Peyer's patch (tissue), 4 donors: ENCODE measurements around the gene ZNF197. TPM values are rescaled to one million over a fixed set of nuclear protein-coding genes. Genes with fewer than 3 reads are reported as not detected.

Experiments used
- DNase-seq, 3 donors: peaks; one replicate each; pipeline ENCODE4 v3.0.0-alpha.2; 2017 to 2019
- H3K27ac ChIP-seq, 4 donors: fragments of 200-600 bp; sonication (generic); one replicate each; pipeline ENCODE4 v1.5.1; 2016 to 2019
- H3K27me3 ChIP-seq, 2 donors: fragments of 200-600 bp; sonication (generic); one replicate each; pipeline ENCODE4 v1.5.1; 2019
- H3K36me3 ChIP-seq, 3 donors: fragments of 200-600 bp; sonication (generic); one replicate each; pipeline ENCODE4 v1.5.1; 2016 to 2019
- H3K4me1 ChIP-seq, 4 donors: fragments of 200-600 bp; sonication (generic); one replicate each; pipeline ENCODE4 v1.5.1; 2016 to 2019
- H3K4me3 ChIP-seq, 4 donors: fragments of 200-600 bp; sonication (generic); 1 replicate in 3 of 4; 2 replicates in 1 of 4; pipeline ENCODE4 v1.5.1; 2016 to 2019; ENCODE audit warnings: mild to moderate bottlenecking in 1 of 4
- H3K9me3 ChIP-seq, 4 donors: fragments of 200-600 bp; sonication (generic); one replicate each; pipeline ENCODE4 v1.5.1; 2016 to 2019; ENCODE audit warnings: mild to moderate bottlenecking in 1 of 4
- CTCF ChIP-seq, 6 experiments: fragments of 450-650 bp in 4 of 6; fragments of 200-600 bp in 2 of 6; sonication (generic) in 1 of 6; IDR thresholded peaks; one replicate each; pipeline ENCODE4 v1.5.1; 2017 to 2019; ENCODE audit warnings: antibody characterized with exemption in 6 of 6, mild to moderate bottlenecking in 3 of 6, moderate library complexity in 1 of 6
- POLR2A ChIP-seq, 2 donors: fragments of 450-650 bp; IDR thresholded peaks; one replicate each; pipeline ENCODE4 v1.5.1; 2017; ENCODE audit warnings: antibody characterized with exemption in 2 of 2, mild to moderate bottlenecking in 2 of 2, moderate library complexity in 2 of 2
- total RNA-seq, 4 donors: library from RNA; depleted of rRNA; stranded (reverse); fragments of >200 nt; gene quantifications; one replicate each; pipeline ENCODE4 v1.1.0, GENCODE V29; 2016

The ZNF197 gene
- total RNA-seq, 4 donors from 2014 or later = 10.5 to 19.1 (median 14.7) TPM

- no peak for TF ChIP-seq POLR2A (IDR thresholded peaks at IDR 0.05)
- no peak for TF ChIP-seq CTCF (IDR thresholded peaks at IDR 0.05)
- no peak overlapping the region for H3K4me3 ChIP-seq
- DNase-seq = no peak
Measured at GRCh38 chr3:44649709-44650108, 24.9 kb downstream of the ZNF197 start.

GRCh38 chr3:44654039-44654438 is 29.2 kb downstream of the ZNF197 start:
- TF ChIP-seq CTCF (IDR thresholded peaks at IDR 0.05) = no peak
- TF ChIP-seq POLR2A (IDR thresholded peaks at IDR 0.05) = no peak
- Histone ChIP-seq H3K4me3 (no peak overlapping the region), H3K9me3 (peaks cover 0 to 6% (median 0%) of the 10 kb centered on the region in 4 donors), H3K36me3 (peaks cover 0 to 81% (median 3%) of the 10 kb centered on the region in 3 donors), H3K27me3 (no peaks in the 10 kb centered on the region), H3K4me1 (peaks cover 0 to 7% (median 0%) of the 10 kb centered on the region in 4 donors), H3K27ac (no peak overlapping the region)
- DNase-seq = no peak

More at GRCh38 chr3:44649709-44650108, 24.9 kb downstream of the ZNF197 start:
- H3K4me1 ChIP-seq = peaks cover 0 to 8% (median 0%) of the 10 kb centered on the region in 4 donors
- H3K9me3 ChIP-seq = peaks cover 0 to 3% (median 0%) of the 10 kb centered on the region in 4 donors
- no peaks in the 10 kb centered on the region for H3K27me3 ChIP-seq
- H3K36me3 ChIP-seq = peaks cover 0 to 40% (median 0%) of the 10 kb centered on the region in 3 donors
- H3K27ac ChIP-seq = no peak overlapping the region

- peaks cover 0 to 70% (median 4%) of the 10 kb centered on the region in 3 donors for H3K36me3 ChIP-seq
Measured at GRCh38 chr3:44659015-44659414, 34.2 kb downstream of the ZNF197 start.

GRCh38 chr3:44659434-44659833 is 34.6 kb downstream of the ZNF197 start:
- Histone ChIP-seq H3K27me3 (no peaks in the 10 kb centered on the region), H3K9me3 (peaks cover 0 to 16% (median 8%) of the 10 kb centered on the region in 4 donors), H3K4me1 (no peaks in the 10 kb centered on the region), H3K4me3 (no peak overlapping the region), H3K36me3 (peaks cover 0 to 66% (median 4%) of the 10 kb centered on the region in 3 donors), H3K27ac (no peak overlapping the region)
- TF ChIP-seq POLR2A (IDR thresholded peaks at IDR 0.05) (no peak), CTCF (IDR thresholded peaks at IDR 0.05) (no peak)
- DNase-seq = no peak

More at GRCh38 chr3:44659015-44659414, 34.2 kb downstream of the ZNF197 start:
- TF ChIP-seq POLR2A (IDR thresholded peaks at IDR 0.05) (no peak), CTCF (IDR thresholded peaks at IDR 0.05) (no peak)
- H3K4me3 ChIP-seq = no peak overlapping the region
- DNase-seq = no peak
- H3K27me3 ChIP-seq = no peaks in the 10 kb centered on the region
- peaks cover 0 to 16% (median 8%) of the 10 kb centered on the region in 4 donors for H3K9me3 ChIP-seq
- H3K27ac ChIP-seq = no peak overlapping the region
- no peaks in the 10 kb centered on the region for H3K4me1 ChIP-seq

- Histone ChIP-seq H3K27me3 (no peaks in the 10 kb centered on the region), H3K4me3 (no peak overlapping the region), H3K4me1 (no peaks in the 10 kb centered on the region), H3K36me3 (peaks cover 0 to 50% (median 4%) of the 10 kb centered on the region in 3 donors), H3K9me3 (peaks cover 0 to 16% (median 8%) of the 10 kb centered on the region in 4 donors), H3K27ac (no peak overlapping the region)
- no peak for DNase-seq
- TF ChIP-seq CTCF (IDR thresholded peaks at IDR 0.05) = no peak
- no peak for TF ChIP-seq POLR2A (IDR thresholded peaks at IDR 0.05)
Measured at GRCh38 chr3:44661189-44661588, 36.4 kb downstream of the ZNF197 start.
